C4-2B (cell line): ENCODE data around the gene SH3BP2.

ENCODE experiments used
- CTCF ChIP-seq: fragments of 450-650 bp; conservative IDR thresholded peaks from 2 replicates; pipeline ENCODE4 v1.5.1; 2017; ENCODE audit warnings: mild to moderate bottlenecking
- ZFX ChIP-seq: fragments of 450-650 bp; IDR thresholded peaks from 2 replicates; pipeline ENCODE4 v1.6.1; 2017

GRCh38 chr4:2825740-2826139 lies 32.9 kb downstream of the SH3BP2 start:
- TF ChIP-seq ZFX (no peak), CTCF (no peak)
